ENCODE measurements around the gene MEGF6.

MEGF6 gene

GRCh38 chr1:3475839-3476573 lies 135.3 kb downstream of the MEGF6 start:
- no peak for DNase-seq (ENCODE audit: low spot score)
- ATAC-seq (ENCODE audit: low read depth): no peak
- Histone ChIP-seq H3K4me3 (ENCODE audit: severe bottlenecking) (no peak overlapping the region), H3K36me3 (ENCODE audit: low read depth) (peaks cover 7% of the 10 kb centered on the region), H3K27ac (ENCODE audit: poor library complexity, severe bottlenecking) (no peak overlapping the region), H3K27me3 (ENCODE audit: insufficient read depth, poor library complexity, severe bottlenecking) (no peaks in the 10 kb centered on the region), H3K4me1 (ENCODE audit: insufficient read depth, poor library complexity, severe bottlenecking) (peaks cover 27% of the 10 kb centered on the region), H3K9me3 (ENCODE audit: severe bottlenecking) (no peaks in the 10 kb centered on the region)
- TF ChIP-seq CTCF (IDR thresholded peaks at IDR 0.05; ENCODE audit: poor library complexity, severe bottlenecking): no peak

GRCh38 chr1:3474421-3474820 lies 136.9 kb downstream of the MEGF6 start:
- Histone ChIP-seq H3K4me1 (ENCODE audit: insufficient read depth, poor library complexity, severe bottlenecking) (peaks cover 29% of the 10 kb centered on the region), H3K36me3 (ENCODE audit: low read depth) (peaks cover 10% of the 10 kb centered on the region), H3K27me3 (ENCODE audit: insufficient read depth, poor library complexity, severe bottlenecking) (no peaks in the 10 kb centered on the region), H3K27ac (ENCODE audit: poor library complexity, severe bottlenecking) (peak overlapping the region; percentile 67), H3K4me3 (ENCODE audit: severe bottlenecking) (no peak overlapping the region), H3K9me3 (ENCODE audit: severe bottlenecking) (no peaks in the 10 kb centered on the region)
- TF ChIP-seq CTCF (IDR thresholded peaks at IDR 0.05; ENCODE audit: poor library complexity, severe bottlenecking): no peak
- DNase-seq (ENCODE audit: low spot score) (no peak), ATAC-seq (ENCODE audit: low read depth) (no peak)

- Histone ChIP-seq H3K27ac (ENCODE audit: poor library complexity, severe bottlenecking) (peak overlapping the region; percentile 67), H3K27me3 (ENCODE audit: insufficient read depth, poor library complexity, severe bottlenecking) (no peaks in the 10 kb centered on the region), H3K4me3 (ENCODE audit: severe bottlenecking) (no peak overlapping the region), H3K9me3 (ENCODE audit: severe bottlenecking) (no peaks in the 10 kb centered on the region), H3K36me3 (ENCODE audit: low read depth) (peaks cover 14% of the 10 kb centered on the region), H3K4me1 (ENCODE audit: insufficient read depth, poor library complexity, severe bottlenecking) (peaks cover 29% of the 10 kb centered on the region)
- DNase-seq (ENCODE audit: low spot score) (no peak), ATAC-seq (ENCODE audit: low read depth) (no peak)
- TF ChIP-seq CTCF (IDR thresholded peaks at IDR 0.05; ENCODE audit: poor library complexity, severe bottlenecking): no peak
Measured at GRCh38 chr1:3474016-3474415, 137.3 kb downstream of the MEGF6 start.

- peak overlapping the region; percentile 67 for H3K27ac ChIP-seq (ENCODE audit: poor library complexity, severe bottlenecking)
- no peak overlapping the region for H3K4me3 ChIP-seq (ENCODE audit: severe bottlenecking)
- H3K27me3 ChIP-seq (ENCODE audit: insufficient read depth, poor library complexity, severe bottlenecking): no peaks in the 10 kb centered on the region
- H3K36me3 ChIP-seq (ENCODE audit: low read depth): peaks cover 14% of the 10 kb centered on the region
- H3K9me3 ChIP-seq (ENCODE audit: severe bottlenecking): no peaks in the 10 kb centered on the region
- H3K4me1 ChIP-seq (ENCODE audit: insufficient read depth, poor library complexity, severe bottlenecking): peaks cover 30% of the 10 kb centered on the region
- no peak for TF ChIP-seq CTCF (IDR thresholded peaks at IDR 0.05; ENCODE audit: poor library complexity, severe bottlenecking)
- no peak for DNase-seq (ENCODE audit: low spot score)
- peak; percentile 66 for ATAC-seq (ENCODE audit: low read depth)
Measured at GRCh38 chr1:3473381-3473844, 137.9 kb downstream of the MEGF6 start.

- Histone ChIP-seq H3K9me3 (ENCODE audit: severe bottlenecking) (no peaks in the 10 kb centered on the region), H3K36me3 (ENCODE audit: low read depth) (peaks cover 14% of the 10 kb centered on the region), H3K4me3 (ENCODE audit: severe bottlenecking) (no peak overlapping the region), H3K27me3 (ENCODE audit: insufficient read depth, poor library complexity, severe bottlenecking) (no peaks in the 10 kb centered on the region), H3K4me1 (ENCODE audit: insufficient read depth, poor library complexity, severe bottlenecking) (peaks cover 36% of the 10 kb centered on the region), H3K27ac (ENCODE audit: poor library complexity, severe bottlenecking) (peak overlapping the region; percentile 67)
- DNase-seq (ENCODE audit: low spot score) (no peak), ATAC-seq (ENCODE audit: low read depth) (no peak)
- TF ChIP-seq CTCF (IDR thresholded peaks at IDR 0.05; ENCODE audit: poor library complexity, severe bottlenecking): no peak
Measured at GRCh38 chr1:3472906-3473305, 138.4 kb downstream of the MEGF6 start.
